HG02981 (cell line): ENCODE data around the gene KLK10.
"Not testable (repeated sequence)": the region's sequence is repeated elsewhere in the genome, so short reads cannot be mapped to it uniquely, and the experiment has no call there.

Experiments
- ATAC-seq: cut with Tn5 transposase; IDR thresholded peaks from one replicate; pipeline ENCODE4 v1.9.1; 2021; ENCODE audit warnings: mild to moderate bottlenecking, moderate library complexity; ENCODE audit not compliant: unreplicated experiment

The KLK10 gene

GRCh38 chr19:51002542-51003311 lies 16.8 kb downstream of the KLK10 start:
- no peak for ATAC-seq

GRCh38 chr19:51002089-51002532 lies 17.4 kb downstream of the KLK10 start:
- no peak for ATAC-seq

DNA sequence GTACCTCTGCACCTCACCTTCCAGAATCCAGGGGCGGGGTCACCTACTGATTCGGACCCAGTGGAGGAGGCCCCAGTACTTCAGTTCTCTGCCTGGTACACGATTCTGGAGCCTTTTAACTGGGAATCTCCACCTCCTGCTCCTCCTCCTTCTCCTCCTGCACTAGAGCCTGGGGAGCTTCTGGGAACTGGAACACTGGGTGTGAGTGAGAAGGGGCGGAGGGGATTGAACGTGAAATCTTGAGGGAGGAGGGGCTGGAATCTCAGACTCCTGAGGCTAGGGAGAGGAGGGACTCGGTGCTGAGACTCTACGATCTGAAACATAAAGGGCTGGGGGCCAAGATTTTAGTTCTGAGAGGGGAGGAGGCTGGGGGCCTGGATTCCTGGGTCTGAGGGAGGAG lies 18.0 kb downstream of the KLK10 start, which contains the start of gene KLK8:
TSS of gene KLK8 (minus strand) at position 90 of the 400 bp plus-strand sequence. CDS start 437 bp downstream, outside the sequence.
- no peak for ATAC-seq

- ATAC-seq = no peak
Measured at GRCh38 chr19:51000981-51001380, 18.5 kb downstream of the KLK10 start.

DNA sequence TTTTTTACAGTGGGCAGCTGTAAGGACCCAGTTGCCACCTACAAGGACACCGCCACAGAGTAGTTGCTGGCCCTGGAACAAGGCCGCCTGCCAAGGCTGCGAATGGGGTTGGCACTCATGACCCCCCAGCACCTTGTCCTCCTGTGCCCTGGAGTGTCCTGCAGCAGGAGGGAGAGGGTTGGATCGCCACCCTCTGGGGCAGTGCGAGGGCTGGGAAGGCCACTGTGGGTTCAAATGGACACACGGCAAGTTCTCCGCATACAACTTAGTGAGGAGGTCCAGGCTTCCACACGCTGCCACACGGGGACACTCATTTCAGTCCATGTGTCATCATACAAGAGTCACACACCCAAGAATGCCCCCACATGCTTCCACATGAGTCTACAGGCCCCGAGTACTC lies 19.1 kb downstream of the KLK10 start:
- no peak for ATAC-seq

- ATAC-seq = no peak
Measured at GRCh38 chr19:50998686-50999085, 20.8 kb downstream of the KLK10 start.

DNA sequence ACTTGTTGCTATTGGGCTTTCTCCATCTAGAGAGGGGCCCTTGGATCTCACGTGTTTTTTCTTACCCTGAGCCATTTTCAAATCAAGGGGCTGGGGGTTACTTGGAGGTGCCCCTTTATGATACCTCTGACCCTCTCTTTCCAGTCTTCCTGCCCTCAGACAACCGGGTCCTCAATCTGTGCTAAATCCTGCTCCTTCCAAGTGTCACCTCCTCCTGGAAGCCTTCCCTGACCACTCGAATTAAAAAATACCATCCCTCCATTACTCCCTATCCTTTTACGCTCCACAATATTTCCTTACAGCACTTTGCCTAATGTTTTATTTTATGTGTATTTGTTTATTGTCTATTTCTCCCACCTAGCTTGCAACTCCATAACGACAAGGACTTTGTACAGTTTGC lies 21.4 kb downstream of the KLK10 start:
- ATAC-seq = no peak

- no peak for ATAC-seq
Measured at GRCh38 chr19:50994129-50994528, 25.4 kb downstream of the KLK10 start.

GRCh38 chr19:50992666-50993035 lies 26.9 kb downstream of the KLK10 start:
- ATAC-seq = no peak

DNA sequence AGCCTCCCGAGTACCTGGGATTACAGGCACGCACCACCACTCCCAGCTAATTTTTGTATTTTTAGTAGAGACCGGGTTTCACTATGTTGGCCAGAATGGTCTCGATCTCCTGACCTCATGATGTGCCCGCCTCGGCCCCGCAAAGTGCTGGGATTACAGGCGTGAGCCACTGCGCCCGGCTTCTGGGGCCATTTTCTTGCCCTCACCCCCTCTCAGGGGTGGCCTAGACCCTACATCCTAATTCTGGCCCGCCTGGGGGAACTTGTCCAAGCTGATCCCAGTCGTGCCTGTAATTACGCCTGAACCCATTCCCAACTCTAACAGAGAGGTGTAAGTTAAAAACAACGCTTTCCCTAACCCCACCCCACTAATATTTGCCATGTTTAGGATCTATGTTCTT lies 35.1 kb downstream of the KLK10 start:
- ATAC-seq = not testable (repeated sequence)

- ATAC-seq = no peak
Measured at GRCh38 chr19:50983625-50984292, 35.8 kb downstream of the KLK10 start, which contains the start of gene KLK7. Gene KLK7 (minus strand): TSS chr19:50983917. CDS start chr19:50982399, 1,518 bp downstream.

DNA sequence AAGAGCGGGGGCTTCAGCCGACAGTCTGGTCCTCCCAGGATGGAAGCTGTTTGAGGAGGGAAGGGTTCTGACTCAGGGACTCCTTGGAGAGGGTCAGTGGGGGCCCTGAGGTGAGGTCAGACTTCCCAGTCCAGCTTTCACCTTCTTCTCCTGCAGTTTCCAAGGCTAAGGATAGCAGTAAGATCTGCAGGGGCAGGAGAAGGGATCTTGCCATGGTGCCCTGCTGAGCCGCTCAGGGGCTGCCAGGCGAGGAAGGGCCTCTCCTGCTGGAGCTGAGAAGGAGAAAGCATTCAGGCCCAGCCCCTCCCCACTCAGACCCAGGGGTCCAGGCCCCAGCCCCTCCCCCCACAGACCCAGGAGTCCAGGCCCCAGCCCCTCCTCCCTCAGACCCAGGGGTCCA lies 37.3 kb downstream of the KLK10 start:
- no peak for ATAC-seq

DNA sequence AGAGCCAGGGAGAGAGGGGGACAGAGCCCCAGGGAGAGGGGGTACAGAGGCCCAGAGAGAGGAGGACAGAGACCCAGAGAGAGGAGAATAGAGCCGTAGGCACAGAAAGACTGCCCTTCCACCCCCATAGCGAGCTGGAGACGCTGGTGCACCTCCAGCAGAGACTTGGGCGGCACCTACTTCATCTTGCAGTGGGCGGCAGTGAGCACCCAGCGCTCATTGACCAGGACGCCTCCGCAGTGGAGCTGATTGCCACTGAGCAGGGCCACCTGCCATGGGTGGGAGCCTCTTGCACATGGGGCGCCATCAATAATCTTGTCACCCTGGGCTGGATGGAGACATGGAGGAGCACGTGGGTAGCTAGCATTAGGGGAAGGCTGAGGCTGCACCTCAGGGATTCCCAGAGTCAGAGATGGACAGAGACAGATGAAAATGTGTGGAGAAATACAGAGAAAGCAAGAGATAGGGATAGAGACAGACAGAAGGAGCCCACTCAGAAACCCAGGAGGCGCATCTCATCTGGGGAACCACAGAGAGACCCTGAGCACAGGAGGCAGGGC lies 37.8 kb downstream of the KLK10 start:
- ATAC-seq = no peak

DNA sequence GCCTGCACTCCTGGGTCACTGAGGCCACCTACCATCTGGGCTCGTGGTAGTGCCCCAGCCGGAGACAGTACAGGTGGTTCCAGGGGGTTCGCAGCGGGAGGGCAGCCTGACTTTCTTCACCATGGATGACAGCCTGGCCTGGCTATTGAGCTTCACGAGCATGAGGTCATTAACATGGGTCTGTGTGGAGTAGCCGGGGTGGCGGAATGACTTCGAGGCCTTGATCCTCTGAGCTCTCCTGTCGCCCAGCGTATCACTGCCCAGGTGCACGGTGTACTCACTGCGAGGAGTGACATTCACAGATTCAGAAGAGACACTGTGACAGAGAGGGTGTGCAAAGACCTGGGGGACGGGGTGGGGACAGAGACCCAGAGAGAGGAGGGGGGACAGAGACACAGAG lies 39.3 kb downstream of the KLK10 start:
- ATAC-seq = no peak

DNA sequence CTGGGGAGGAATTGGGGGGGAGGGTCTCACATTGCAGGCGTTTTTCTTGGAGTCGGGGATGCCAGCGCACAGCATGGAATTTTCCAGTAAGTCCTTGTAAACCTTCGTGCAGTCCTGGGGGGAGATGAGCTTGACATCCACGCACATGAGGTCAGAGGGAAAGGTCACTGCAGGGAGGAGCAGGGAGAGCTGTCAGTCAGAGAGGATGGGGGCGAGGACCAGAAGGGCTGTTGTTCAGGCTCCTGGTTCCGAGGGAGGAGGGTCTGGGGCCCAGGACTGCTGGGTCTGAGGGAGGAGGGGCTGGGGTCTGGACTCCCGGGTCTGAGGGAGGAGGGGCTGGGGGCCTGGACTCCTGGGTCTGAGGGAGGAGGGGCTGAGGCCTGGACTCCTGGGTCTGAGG lies 39.8 kb downstream of the KLK10 start:
- ATAC-seq = no peak

DNA sequence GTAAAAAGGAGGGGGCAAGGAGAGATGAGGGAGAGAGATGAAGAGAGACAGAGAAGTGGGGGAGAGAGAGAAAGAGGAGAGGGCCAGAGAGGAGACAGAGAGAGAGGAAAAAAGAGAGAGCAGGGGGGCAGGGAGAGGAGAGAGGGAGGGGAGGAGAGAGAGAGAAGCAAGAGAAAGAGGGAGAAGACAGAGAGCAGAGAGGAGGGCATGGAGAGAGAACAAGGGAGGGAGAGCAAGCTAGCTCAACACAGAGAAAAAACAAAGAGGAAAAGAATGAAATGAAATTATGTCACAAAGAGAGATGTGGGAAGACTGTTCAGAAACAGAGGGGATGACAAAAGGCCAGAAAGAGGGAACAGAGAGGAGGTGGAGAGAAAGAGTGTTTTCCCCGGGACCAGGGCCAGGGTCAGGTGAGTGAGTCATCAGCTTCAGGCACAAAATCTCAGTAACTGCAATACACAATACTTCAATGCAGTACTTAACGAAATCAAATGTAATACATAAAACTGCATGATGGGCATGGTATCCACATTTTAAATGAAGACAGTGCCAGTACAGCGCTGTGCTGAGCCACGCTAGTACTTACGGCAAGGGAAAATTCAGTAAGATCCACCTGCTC lies 40.6 kb downstream of the KLK10 start:
- no peak for ATAC-seq

DNA sequence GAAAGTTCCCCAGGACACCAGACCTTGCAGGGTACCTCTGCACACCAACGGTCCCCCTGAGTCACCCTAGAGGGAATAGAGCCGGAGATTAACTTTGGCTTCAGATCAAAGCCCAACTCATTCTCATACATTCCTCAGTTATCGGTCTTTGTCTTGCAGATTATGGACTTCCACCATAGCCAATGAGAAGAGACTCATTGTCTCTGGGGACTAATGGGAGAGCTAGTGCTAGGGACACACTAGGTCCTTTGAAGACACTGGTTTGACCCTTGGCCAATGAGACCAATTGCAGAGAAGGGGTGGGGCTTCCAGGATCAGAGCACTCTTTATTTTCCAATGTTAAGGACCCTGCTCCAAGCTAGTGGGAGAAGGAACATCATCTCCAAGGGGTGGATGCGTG lies 41.9 kb downstream of the KLK10 start:
- ATAC-seq = no peak

DNA sequence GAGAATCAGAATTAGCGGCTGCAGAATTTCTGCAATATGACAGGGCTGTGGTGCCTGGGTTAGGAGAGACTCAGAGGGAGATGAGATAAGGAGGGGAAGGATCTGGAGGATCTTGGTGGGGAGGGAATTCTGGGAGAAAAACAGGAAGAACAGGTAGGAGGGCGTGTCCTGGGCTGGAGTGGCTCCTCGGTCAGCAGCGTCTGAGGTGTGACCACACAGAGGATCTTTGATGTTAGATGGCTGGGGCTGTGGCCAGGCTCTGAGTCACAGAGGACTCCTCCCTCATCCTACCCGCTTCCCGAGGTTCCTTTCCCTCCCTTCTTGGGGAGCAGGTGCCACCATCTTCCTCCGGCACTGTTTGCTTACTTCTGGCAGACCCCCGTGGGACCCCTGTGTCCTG lies 43.7 kb downstream of the KLK10 start:
- ATAC-seq = no peak

- ATAC-seq = no peak
Measured at GRCh38 chr19:50974702-50975556, 44.6 kb downstream of the KLK10 start.

DNA sequence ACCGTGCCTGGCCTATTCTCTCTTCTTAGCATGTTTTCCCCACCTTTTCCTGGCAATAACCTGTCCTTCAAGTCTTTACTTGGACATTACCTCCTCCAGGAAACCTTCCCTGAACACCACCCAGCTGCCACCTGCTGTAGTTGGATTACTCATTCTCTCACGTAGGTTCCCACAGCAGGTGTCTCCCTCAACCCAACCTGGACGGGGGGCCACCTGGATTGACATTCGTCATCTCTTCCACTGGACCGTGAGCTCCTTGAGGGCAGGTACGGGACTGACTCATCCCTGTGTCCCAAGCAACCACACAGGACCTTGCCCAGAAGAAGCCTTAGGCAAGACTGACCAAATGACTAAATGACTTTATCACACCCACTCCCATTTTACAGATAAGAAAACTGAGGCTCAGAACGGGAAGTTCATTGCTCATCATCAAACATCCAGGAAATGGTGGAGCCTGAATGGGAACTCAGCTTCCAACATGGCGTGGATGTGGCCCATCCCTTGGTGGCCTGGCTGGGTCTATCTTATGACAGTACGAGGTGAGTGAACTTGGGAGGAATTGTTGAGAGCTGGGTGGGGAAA lies 46.6 kb downstream of the KLK10 start:
- no peak for ATAC-seq
